ENCODE data around the gene MRPL38.
A peak's percentile ranks its signal among the peaks of the same experiment; 100 is the strongest.

Gene MRPL38

DNA sequence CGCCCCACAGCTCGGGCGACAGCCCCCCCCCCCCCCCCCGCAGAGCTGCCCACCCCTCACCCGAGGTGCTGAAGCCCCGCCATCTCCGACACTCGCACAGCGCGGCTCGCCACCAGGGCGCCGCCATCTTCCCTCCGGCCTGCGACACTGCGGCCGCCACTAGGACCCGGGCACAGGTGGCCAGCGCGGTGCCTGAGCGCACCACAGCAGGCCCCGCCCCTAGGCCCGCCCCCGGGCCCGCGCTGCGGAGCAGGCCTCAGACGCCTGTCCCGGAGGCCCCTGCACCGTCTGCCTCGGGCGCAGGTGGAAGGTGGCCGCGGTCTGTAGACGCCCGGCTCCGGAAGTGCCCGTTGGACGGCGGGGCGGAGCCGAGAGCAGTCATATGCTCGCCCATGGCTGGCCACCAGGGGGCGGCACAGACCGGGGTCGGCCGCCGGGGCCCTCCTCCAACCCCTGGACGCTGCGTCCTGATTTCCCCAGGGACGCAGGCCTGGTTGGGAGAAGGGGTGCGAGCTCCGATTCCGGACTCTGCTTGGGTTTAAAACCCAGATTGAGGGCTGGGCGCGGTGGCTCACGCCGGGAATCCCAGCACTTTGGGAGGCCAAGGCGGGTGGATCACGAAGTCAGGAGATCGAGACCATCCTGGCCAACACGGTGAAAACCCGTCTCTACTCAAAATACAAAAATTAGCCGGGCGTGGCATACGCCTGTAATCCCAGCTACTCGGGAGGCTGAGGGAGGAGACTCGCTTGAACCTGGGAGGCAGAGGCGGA lies at the start of gene MRPL38:
Gene MRPL38, minus strand, starts transcription at position 136 of the 773 bp plus-strand sequence. Its CDS starts 9 bp downstream, at position 127.
- peak; percentile 94 for DNase-seq

DNA sequence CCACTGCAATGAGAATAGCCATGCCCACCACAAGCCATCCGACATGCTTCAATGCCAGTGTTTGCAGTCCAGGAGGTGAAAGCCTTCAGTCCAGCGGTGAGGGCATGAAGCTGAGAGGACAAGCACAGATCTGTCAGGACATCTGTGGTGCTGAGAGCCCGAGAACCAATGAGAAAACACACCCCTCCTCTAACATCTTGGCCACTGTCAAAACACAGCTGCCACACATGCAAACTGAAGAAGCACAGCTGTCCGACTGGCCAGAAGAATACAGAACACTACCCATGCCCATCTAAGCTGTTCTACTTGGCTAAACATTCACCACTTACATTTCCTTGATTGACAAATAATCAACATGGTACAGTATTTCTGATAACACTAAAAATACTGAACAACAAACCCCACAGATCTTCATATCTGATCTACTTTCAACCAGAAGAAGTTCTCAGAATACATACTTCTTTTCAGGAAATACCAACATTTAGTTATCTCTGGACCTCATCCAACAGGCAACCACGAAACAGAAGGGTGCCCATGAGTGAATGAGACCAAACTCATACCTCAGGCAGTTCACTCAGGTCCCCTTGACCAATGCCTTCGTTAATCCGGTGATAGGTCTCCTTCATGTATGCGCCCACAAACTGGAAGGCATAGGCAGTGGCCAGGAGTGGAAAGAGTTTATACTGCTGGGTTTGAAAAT lies 46.3 kb upstream of the MRPL38 start:
- no peak for DNase-seq

DNA sequence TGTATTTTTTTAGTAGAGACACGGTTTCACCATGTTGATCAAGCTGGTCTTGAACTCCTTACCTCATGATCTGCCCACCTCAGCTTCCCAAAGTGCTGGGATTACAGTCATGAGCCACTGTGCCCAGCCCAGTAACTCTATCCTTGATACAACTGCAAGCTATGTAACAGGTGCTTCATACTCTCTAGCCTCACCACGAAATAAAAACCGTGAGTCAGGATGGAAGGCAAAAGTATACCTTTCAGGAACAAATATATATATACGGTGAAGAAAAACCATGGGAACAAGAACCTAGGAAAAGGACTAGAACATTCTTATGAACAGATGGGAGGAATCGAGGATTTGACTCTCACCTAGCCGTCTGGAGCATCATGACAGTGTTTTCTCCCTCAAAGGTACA lies 45.7 kb upstream of the MRPL38 start:
- no peak for DNase-seq

DNA sequence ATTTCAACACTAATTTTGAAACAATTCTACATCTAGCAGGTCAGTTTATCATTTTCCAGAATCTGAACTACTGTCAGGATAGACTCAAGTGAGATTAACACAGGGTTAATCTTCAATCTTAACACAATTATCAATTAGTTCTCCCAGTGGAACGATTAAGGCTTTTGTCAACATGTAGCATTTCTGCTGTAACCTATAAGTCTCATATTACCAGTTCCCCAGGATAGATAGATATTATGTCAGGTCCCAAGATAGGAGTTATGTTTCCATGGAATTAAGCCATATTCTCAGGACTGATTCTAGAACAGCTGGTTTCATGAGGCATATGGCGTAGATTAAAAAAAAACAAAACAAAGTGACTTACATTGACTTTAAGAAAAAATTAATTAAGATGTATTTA lies 40.5 kb upstream of the MRPL38 start:
- no peak for DNase-seq

DNA sequence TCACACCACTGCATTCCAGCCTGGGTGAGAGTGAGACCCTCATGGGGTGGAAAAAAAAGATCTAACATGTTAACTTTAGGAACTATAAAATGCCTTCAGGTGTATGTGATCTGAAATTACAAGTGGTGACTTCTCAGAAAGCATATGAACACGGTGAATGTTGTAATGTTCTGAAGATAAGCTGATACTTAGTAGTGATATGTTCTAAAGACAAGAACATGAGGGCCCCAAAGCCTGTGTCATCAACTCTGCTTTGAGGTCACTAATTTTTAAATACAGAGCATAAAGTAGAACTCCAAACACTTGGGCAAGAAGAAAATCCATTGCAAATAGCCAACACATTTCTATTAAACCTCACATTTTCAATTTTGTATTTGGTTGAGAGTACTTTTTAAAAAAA lies 38.8 kb upstream of the MRPL38 start:
- no peak for DNase-seq

DNA sequence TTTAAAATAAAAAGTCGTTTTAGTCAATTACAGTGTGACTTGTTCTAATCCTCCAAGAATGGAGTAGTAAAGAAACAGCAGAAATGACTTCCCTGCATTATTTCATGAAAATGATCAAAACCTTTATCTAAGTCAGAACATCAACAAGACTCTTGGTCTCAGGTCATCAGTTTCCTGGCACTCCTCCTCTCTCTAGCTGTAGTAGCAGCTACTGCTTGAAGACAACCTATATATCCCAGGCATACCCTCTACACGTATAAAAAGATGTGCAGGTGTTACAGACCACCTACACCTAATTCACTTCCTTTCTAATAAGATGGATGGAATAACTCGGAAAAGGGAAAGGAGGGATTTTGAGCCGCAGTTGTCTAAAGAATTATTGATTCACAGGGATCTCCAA lies 37.8 kb upstream of the MRPL38 start:
- DNase-seq = no peak

DNA sequence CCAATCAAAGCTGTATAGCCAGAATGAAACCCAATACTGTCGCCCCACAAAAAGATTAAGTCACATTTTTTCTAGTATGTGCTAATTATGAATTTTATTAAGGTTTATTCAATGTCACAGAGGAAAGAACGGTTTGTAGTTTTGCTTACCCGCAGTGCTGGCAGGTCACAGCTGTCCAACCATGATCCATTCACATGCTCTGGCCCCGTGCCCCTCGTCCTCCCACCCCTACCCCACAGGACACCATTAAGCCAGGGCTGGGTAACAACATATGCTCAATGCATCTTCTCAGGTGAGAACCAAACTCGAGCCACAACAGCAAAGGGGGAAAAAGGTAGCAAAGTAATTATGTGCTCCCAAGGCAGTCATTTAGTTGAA lies 36.7 kb upstream of the MRPL38 start:
- DNase-seq = no peak

DNA sequence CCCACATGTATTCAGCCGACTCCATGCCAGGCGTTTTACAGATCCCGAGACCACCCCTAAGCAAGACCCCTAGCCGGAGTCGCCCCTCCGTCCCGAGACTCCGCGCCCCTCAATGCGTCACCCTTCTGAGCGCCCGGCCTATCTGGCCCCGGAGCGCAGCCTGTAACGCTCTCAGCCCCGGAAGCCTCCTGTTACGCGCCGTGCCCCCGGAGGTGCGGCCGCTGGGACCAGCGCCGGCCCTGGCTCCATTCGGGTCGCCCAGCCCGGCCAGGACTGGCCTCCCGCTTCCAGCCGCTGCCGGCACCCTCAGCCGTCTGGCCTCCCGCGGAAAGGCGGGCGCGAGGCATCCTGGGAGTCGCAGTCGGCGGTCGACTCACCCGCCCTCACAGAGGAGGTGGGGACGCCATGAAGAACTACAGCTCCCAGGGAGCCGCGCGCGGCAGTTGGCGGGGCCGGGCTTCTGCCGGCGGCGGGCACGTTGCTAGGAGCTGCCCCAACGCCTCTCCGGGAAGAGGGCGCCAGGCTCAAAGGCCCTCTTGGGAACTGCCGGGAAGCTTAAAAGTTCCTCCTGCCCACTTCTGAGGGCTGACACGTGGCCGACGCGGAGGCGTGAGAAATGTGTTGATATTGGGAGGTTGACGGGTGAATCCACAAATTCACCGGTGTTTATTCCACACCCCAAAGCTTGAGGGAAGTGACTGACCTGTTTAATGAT lies 36.2 kb upstream of the MRPL38 start, which contains the start of gene FBF1:
Gene FBF1, minus strand, starts transcription at position 316 of the 715 bp plus-strand sequence. CDS start 2,893 bp downstream, outside the sequence.
- peak; percentile 93 for DNase-seq

DNA sequence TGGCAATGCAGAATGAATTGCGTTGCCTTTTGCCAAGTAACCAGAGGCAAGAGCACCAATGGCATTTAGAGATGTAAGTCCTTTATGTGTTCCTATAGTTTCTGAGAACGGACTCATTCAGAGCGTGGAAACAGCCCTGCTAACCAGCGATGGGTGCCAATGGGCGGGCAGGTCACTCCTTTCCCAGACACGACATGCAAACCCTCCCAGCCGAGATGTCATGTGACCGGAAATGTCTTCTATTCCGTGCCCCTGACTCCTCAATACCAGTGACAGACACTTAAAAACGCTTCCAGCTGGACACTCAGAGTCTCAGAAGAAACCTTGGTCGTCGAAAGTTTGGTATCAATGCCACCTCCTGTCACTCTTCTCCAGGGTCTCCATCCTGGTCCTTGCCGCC lies 33.0 kb upstream of the MRPL38 start:
- DNase-seq = no peak

DNA sequence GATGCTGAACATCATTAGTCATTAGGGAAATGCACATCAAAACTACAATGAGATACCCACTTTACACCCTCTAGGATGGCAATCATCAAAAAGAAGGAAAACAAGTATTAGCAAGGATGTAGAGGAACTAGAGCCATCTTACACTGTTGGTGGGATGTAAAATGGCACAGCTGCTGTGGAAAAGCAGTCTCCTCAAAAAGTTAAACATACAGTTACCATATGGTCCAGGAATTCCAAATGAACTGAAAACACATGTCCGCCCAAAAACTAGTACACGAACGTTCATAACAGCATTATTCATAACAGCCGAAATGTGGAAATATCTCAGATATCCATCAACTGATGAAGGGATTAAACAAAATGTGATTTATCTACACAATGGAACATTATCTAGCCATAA lies 29.1 kb upstream of the MRPL38 start:
- DNase-seq = no peak

DNA sequence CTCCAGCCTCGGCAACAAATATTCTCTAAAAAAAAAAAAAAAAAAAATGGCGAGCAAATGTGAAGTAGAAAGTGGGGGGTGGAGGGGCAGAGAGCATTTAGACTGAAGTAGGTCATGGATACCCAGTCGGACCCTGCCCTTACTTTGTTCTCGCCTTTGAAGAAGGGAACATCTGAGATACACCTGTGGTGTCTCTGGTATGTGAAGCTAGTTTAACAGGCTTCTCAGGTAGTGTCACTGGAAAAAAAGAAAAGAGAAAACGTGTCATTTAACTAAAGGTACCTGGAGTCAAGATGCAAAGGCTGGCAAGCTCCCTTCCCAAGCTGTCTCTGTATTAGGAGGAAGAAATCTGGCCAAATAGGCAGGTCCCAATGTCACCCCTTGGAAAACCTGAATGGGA lies 28.2 kb upstream of the MRPL38 start:
- DNase-seq = no peak

DNA sequence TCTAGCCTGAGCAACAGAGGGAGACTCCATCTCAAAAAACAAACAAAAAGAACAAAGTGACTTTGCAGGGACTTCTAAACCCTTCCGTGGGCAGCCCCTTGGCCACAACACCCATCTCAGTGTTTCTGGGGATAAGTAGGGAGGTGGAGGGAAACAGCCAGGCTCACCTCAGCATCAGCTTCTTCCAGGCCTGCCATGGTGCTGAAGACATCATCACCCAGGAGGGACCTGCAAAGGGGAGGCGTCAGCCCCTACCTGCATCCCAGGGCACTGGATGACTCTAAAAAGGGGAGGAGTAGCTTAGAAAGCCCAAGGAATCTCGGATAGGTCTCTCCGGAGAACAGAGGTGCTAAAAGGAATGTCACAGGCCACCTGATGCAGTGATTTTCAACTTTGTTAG lies 26.4 kb upstream of the MRPL38 start:
- no peak for DNase-seq

DNA sequence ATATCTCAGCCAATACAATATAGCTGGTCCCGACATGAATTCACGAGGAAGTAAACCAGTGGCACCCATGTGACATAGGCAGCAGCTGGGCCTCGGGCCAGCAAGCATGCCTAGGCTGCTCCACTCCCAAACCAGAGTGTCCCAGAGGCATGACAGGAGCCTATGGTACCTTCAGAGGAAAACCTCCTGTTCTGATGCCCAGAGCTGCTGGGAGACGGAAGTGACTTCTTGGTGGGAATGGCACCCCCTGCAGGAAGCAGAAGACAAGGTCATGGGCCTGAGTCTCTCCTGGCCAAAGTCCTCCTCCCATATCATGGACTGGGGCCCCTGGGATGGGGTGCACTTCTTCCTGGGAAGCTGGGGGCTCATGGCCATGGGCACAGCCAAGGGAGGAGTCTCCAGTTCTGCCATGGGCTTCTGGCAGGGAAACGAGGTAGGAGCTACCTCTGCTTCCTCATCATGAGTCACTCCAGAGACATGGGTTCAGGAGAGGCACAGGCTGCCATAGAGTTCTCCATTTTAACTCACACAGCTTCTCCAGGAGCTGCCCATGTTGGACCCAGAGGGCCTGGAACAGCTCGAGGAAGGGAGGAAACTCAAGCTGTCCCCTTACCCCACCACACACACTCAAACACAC lies 22.7 kb upstream of the MRPL38 start:
- peak; percentile 48 for DNase-seq

DNA sequence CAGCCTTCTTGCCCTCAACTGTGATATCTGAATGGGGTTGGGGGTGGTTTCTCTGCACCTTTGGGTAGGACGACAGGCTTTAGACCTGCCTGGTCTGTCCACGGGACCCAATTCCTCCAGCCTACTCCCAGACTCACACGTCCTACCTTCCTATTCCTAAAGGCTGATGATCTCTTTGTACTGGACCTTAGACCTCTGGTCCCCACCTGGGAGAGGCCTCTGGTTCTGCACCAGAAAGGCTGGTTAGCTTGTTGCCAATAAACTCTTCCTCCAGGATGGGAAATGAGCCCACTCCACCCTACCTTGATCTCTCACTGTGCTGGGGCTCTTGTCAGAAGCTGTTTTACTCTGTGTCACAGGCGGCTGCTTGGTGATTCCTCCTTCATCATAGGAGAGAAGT lies 21.8 kb upstream of the MRPL38 start:
- no peak for DNase-seq

DNA sequence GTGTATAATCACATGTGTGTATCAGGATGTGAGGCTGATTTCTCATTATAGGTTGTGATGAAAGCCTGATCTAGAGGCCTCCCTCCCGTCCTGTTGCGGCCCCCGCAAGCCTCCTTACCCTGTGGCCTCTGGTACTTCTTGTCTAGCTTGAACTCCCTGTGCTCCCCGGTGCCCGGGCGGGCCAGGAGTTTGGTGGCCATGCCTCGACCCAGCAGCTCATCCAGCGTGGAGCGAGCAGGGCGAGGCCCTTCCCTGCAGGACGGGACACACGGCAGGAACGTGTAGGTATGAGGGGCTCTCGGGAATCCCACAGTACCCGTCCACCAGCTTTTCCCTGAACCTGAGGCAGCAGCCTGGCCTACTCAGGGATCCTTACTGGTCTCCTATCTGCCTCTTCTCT lies 21.2 kb upstream of the MRPL38 start:
- no peak for DNase-seq

DNA sequence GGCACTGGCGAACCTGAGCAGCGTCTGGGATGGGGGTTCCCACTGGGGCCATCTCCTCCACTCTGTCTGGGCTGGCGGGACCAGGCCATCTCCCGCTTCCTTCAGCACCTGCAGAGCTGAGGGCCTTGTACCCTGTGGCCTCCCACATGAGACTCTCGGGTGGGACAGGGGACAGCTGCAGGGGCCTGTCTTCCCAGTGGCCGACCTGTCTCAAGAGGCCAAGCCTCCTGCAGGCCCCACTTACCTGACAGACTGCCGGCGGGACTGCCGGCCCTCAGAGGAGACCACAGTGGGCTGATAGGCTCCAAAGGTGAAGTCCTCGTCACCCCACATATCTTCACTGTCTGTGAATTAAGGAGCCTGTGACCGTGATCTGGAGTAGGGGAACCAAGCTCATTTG lies 20.4 kb upstream of the MRPL38 start:
- no peak for DNase-seq

DNA sequence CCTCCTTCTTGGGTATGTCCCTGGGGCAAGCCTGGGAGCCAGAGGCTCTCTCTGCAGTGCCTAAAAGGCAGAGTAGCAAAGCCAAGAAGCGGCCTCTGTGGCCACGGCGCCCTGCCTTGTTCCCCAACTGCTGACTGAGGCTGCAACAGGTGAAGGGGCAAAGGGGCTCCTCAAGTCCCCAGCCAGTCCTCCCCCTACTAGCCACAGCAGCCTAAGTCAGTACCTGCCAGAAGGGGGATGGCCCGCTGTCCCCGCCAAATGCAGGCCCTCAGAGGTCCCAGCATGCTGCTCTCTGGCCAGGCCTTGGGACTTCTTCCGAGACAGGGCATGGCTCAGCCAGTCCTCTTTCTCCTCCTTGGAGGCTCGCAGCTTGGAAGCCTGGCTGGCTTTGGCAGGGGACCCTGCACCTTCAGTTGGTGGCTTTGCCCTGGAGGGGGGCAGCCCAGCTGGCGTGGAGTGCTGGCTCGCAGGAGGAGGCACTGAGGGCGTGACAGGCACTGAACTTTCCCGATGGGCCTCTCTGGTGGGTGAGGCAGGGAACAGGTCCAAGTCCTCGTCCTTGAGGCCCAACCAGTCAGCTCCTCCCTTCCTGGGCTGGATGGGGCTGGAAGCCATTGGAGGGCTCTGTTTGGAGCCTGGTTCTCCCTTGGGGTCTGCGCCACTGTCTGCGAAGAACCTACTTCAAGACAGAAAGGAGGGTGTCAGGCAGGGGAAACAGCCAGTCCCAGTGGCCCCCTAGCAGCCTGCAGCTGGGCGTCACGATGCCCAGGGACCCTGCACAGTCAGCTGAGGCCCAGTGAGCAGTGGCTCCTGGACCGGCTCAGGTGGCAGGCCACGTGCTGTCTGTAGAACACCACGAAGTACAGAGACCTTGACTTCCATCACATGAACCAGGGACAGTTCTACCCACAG lies 18.5 kb upstream of the MRPL38 start:
- no peak for DNase-seq

DNA sequence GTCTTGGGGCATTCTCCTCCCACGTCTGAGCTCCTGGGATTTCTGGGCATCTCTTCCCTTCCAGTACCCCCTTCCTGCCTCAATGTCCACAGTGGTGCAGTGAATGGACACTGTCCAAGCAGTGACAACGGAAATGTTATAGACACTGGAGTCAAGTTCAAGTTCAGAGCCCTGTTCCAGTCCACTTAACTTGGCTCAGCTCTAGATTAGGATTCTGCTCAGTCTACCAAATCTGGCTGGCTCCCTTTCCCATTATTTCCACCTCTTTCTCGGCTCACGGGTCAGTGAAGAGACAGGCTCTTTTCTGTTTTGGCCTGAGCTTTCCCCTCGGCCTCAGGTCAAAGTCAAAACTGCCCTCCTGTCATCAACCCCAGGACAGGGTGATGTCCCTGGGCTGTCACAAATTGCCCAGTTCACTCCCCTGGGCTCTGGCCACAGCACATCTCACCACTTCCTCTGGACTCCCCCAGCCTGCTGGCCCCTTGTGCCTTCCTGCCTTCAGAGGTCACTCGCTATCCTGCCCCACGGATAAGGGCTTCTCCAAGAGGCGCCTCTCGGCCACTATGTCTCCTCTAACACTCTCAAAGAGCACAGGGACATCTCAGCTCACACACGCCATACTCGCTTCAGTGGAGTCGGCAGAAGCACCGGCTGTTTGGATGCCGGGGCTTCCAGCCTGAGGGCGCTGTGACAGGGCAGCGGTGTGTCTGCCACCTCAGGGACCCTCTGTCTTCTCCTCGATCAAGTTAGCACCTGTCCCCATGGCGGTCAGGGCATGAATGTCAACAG lies 17.7 kb upstream of the MRPL38 start:
- no peak for DNase-seq

DNA sequence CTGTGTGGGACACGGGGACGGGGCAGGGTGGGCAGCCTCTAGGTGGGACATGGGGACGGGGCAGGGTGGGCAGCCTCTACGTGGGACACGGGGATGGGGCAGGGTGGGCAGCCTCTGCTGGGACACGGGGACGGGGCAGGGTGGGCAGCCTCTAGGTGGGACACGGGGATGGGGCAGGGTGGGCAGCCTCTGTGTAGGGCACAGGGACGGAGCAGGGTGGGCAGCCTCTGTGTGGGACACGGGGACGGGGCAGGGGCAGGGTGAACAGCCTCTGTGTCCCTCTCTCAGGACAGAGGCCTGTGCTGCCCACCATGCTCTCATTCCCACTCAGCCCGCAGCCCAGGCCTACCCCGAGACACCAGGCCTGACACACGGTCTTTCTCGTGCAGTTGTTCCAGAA lies 16.9 kb upstream of the MRPL38 start:
- no peak for DNase-seq

DNA sequence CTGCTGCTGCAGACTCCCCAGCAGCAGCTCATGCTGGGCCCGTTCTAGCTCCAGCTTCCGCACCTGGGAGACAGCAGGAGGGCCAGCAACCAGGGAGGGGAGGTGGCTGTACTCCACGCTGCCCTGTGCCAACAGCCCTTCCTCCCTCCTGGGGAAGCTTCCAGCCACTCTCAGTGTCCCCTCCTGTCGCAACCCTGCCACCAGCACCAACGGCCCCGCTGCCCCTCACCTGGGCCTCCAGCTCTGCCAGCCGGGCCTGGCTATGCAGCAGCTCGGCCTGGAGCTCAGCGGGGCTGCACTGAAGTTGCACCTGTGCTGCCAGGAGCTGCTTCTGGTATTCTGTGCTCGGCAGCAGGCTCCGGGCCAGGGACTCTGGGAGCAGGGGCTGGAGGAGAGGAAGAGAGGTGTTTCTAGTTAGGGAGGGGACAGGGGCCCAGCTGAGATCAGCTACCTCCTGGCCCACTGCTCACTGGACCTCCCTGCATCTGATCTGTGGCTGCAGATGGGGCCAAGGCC lies 15.4 kb upstream of the MRPL38 start:
- DNase-seq = peak; percentile 81

DNA sequence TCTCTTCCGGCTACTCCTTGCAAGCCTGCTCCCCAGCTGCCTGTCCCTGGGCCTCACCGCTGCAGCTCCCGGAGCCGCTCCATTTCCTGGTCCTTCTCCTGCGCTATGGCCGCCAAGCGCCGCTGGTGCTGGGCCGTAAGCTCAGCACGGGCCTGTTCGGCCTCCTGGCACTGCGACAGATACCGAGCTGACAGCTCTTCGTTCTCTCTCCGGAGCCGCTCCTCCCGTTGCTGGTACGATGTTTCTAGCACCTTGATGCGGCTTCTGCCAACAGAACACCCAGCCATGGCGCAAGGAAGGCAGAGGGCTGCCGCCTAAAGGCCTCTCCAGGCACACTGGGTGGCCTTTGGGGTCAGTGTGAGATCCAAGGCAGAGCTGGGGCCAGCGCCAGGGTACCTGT lies 14.9 kb upstream of the MRPL38 start:
- DNase-seq = no peak

Measured in COR-L47 (cell line).